Adrenal gland (tissue), 12 donors: ENCODE data around the gene LGI2. TPM values are rescaled to one million over a fixed set of nuclear protein-coding genes. Genes with fewer than 3 reads are reported as not detected.

Experiments used
- DNase-seq, 7 donors: peaks; one replicate each; pipeline ENCODE4 v3.0.0-alpha.2; 2019 to 2020
- H3K27ac ChIP-seq, 5 donors: fragments of 200-600 bp; sonication (generic) in 4 of 5; 1 replicate in 3 of 5; 2 replicates in 2 of 5; pipeline versions ENCODE4 v1.5.1 to v1.8.0; 2016 to 2020; ENCODE audit warnings: mild to moderate bottlenecking in 1 of 5
- H3K27me3 ChIP-seq: fragments of 200-600 bp; 2 replicates; pipeline ENCODE4 v1.8.0; 2021
- H3K36me3 ChIP-seq, 2 donors: fragments of 200-600 bp; replicated peaks in 1 of 2; 1 replicate in 1 of 2; 2 replicates in 1 of 2; pipeline versions ENCODE4 v1.5.1 to v1.8.0; 2018 to 2022
- H3K4me1 ChIP-seq, 2 donors: fragments of 200-600 bp; replicated peaks in 1 of 2; 1 replicate in 1 of 2; 2 replicates in 1 of 2; pipeline versions ENCODE4 v1.5.1 to v1.8.0; 2018 to 2021
- H3K4me3 ChIP-seq, 4 donors: fragments of 200-600 bp; sonication (generic) in 3 of 4; one replicate each; pipeline ENCODE4 v1.5.1; 2016 to 2018
- H3K9me3 ChIP-seq, 3 donors: fragments of 200-600 bp; sonication (generic) in 1 of 3; replicated peaks in 1 of 3; 1 replicate in 2 of 3; 2 replicates in 1 of 3; pipeline versions ENCODE4 v1.5.1 to v1.8.0; 2016 to 2021
- POLR2A ChIP-seq, 2 donors: fragments of 450-650 bp; IDR thresholded peaks; one replicate each; pipeline ENCODE4 v1.6.1; 2017; ENCODE audit warnings: antibody characterized with exemption in 2 of 2, mild to moderate bottlenecking in 2 of 2, moderate library complexity in 1 of 2
- WGBS, 4 donors: extraction: QIAGEN DNeasy Blood & Tissue Kit in 2 of 4; methylation state at CpG; one replicate each; pipeline versions ENCODE4 v1.1.5 to v1.1.7; 2013 to 2017; 5-methylcytosine and 5-hydroxymethylcytosine counted together
- intact Hi-C, 2 donors: fragments of 100-400 bp; cut with DNase I; formaldehyde crosslinking; loops; one replicate each; pipeline versions ENCODE4 v1.14.1 to v1.15.0; 2022 to 2023
- polyA plus RNA-seq, 3 donors: library from polyadenylated mRNA; stranded (reverse); fragments of 200-250 nt in 2 of 3; fragments of 350-450 nt in 1 of 3; fragmentation: Illumina TruSeq in 1 of 3; extraction: RNeasy Lipid Tissue Mini Kit (QIAGEN cat#74804) in 1 of 3; gene quantifications; one replicate each; pipeline ENCODE4 v1.2.3, GENCODE V29; 2013 to 2014
- total RNA-seq, 9 donors: library from RNA; depleted of rRNA in 4 of 9; stranded (reverse); fragments of >200 nt in 4 of 9; fragments of 120-200 nt in 1 of 9; fragmentation: NEBNext Ultra II Directional in 1 of 9; extraction: Animal tissue kit (Norgen Biotek cat#: 25700) in 1 of 9; gene quantifications; one replicate each; pipeline versions ENCODE4 v1.1.0 to v1.2.4, GENCODE V29; 2013 to 2023
- TF ChIP-seq, protein P1 (sequence below), 6 experiments: fragments of 450-650 bp in 4 of 6; fragments of 200-600 bp in 2 of 6; sonication (generic) in 1 of 6; IDR thresholded peaks; 1 replicate in 5 of 6; 2 replicates in 1 of 6; pipeline versions ENCODE4 v1.5.1 to v1.8.0; 2016 to 2021; ENCODE audit warnings: antibody characterized with exemption in 6 of 6, mild to moderate bottlenecking in 2 of 6, moderate library complexity in 1 of 6
- donor health status: healthy with polysubstance abuse.
- donor health status: Bipolar disorder and iron deficiency.
- donor health status: DM: yes; HTN: yes; CAD: no.
- donor health status: DM: no; HTN: no; CAD: no.
- donor health status: DM: no; HTN: no; CAD: no.
- donor health status: DM: yes; HTN: yes; CAD: no.

The LGI2 gene
- total and polyA plus RNA-seq, 12 donors, result 0.06 to 4.9 (median 2.1) TPM

DNA sequence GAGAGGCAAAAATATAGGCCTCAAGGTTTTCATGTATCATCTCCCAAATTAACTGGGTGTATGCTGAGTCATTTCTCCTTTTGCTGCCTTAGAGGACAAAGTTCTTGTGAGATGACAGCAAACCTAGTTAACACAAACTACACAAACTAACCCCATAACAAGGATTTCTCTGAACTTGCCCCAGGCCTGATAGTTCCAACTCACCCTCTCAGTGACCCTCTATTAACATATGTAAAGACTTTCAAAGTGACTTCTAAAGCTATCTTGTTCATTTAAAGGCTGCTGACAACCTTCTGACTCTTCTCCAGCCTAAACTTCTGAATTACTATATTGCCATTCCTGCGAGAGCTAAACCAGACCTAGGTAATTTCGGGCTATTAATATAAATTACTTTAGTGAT is 74.7 kb downstream of the LGI2 start:
- 79 to 97% (median 84%) methylated on average over 2 of the region's 2 CpGs for WGBS, 4 donors
- Histone ChIP-seq H3K36me3 (no peaks in the 10 kb centered on the region), H3K27me3 (no peaks in the 10 kb centered on the region), H3K4me1 (no peaks in the 10 kb centered on the region), H3K4me3 (no peak overlapping the region), H3K27ac (no peak overlapping the region), H3K9me3 (no peaks in the 10 kb centered on the region)
- intact Hi-C loops, result no loop called here
- no peak for TF ChIP-seq POLR2A (IDR thresholded peaks at IDR 0.05)
- TF ChIP-seq, protein P1, sequence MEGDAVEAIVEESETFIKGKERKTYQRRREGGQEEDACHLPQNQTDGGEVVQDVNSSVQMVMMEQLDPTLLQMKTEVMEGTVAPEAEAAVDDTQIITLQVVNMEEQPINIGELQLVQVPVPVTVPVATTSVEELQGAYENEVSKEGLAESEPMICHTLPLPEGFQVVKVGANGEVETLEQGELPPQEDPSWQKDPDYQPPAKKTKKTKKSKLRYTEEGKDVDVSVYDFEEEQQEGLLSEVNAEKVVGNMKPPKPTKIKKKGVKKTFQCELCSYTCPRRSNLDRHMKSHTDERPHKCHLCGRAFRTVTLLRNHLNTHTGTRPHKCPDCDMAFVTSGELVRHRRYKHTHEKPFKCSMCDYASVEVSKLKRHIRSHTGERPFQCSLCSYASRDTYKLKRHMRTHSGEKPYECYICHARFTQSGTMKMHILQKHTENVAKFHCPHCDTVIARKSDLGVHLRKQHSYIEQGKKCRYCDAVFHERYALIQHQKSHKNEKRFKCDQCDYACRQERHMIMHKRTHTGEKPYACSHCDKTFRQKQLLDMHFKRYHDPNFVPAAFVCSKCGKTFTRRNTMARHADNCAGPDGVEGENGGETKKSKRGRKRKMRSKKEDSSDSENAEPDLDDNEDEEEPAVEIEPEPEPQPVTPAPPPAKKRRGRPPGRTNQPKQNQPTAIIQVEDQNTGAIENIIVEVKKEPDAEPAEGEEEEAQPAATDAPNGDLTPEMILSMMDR (IDR thresholded peaks at IDR 0.05), result no peak
- no peak for DNase-seq

DNA sequence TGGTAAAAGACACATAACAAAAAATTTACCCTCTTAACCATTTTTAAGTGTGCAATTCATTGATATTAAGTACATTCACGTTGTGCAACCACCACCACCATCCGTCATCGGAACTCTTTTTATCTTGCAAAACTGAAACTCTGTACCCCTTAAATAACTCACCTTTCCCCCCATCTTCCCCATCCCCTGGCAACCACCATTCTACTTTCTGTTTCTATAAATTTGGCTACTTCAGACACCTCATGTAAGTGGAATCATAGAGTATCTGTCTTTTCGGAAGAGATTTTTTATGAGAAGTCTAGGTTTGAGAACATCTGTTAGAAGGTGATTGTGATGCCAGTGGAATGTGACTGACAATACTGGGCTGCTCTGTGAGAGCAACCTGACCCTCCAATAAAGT is 78.1 kb downstream of the LGI2 start:
- no peak overlapping the region for H3K27ac ChIP-seq
- no peaks in the 10 kb centered on the region for H3K36me3 ChIP-seq
- H3K4me1 ChIP-seq, result no peaks in the 10 kb centered on the region
- H3K27me3 ChIP-seq, result no peaks in the 10 kb centered on the region
- no peaks in the 10 kb centered on the region for H3K9me3 ChIP-seq
- intact Hi-C loops, result no loop called here
- no peak for DNase-seq
- 83 to 87% (median 85%) methylated on average over 4 of the region's 4 CpGs for WGBS, 4 donors
- TF ChIP-seq, protein P1 (IDR thresholded peaks at IDR 0.05), result no peak
- TF ChIP-seq POLR2A (IDR thresholded peaks at IDR 0.05), result no peak
- no peak overlapping the region for H3K4me3 ChIP-seq

DNA sequence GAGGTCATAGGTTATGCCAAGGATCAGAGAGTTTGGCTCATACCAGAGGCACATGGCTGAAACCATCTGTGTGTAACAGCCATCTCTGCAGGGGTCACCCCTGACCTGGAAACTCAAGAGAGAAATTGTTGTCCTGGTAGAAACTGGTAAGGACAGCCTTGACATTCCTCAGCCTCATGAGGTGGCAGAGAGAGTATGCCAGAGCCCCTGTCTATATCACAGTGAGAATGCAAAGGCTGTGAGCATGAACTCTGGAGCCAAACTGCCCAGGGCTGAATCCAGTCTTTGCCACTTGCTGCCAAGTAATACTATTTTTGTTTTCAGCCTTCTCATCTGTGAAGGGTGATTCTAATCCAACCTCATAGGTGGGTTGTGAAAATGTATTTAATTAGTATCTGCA is 80.8 kb downstream of the LGI2 start:
- H3K36me3 ChIP-seq, result no peaks in the 10 kb centered on the region
- H3K4me3 ChIP-seq, result no peak overlapping the region
- intact Hi-C loops, result no loop called here
- no peaks in the 10 kb centered on the region for H3K27me3 ChIP-seq
- no peaks in the 10 kb centered on the region for H3K9me3 ChIP-seq
- TF ChIP-seq, protein P1 (IDR thresholded peaks at IDR 0.05), result no peak
- TF ChIP-seq POLR2A (IDR thresholded peaks at IDR 0.05), result no peak
- DNase-seq, result no peak
- no peak overlapping the region for H3K27ac ChIP-seq
- H3K4me1 ChIP-seq, result no peaks in the 10 kb centered on the region

Other genes with a start within 250 kb of the LGI2 start
- 10 to 100 TPM in 7 of 9 donors, 1 to 10 TPM in 1, under 1 TPM in 1; 0.39 to 55.6 (median 23.1) TPM for gene SOD3, start 235.4 kb downstream of the LGI2 start, total RNA-seq
- gene SOD3, start 235.4 kb downstream of the LGI2 start, polyA plus RNA-seq, result 10 to 100 TPM in 1 of 3 donors, 1 to 10 TPM in 2; 7.5 to 25.3 (median 9.7) TPM
- gene CCDC149, start 117.9 kb downstream of the LGI2 start, total RNA-seq, result 10 to 100 TPM in 3 of 9 donors, 1 to 10 TPM in 6; 3.6 to 13.0 (median 5.9) TPM
- 10 to 100 TPM in 1 of 3 donors, 1 to 10 TPM in 2; 8.1 to 10.5 (median 8.6) TPM for gene CCDC149, start 117.9 kb downstream of the LGI2 start, polyA plus RNA-seq
- 10 to 100 TPM in 4 of 9 donors, 1 to 10 TPM in 5; 6.0 to 38.6 (median 7.9) TPM for gene SEPSECS, start 129.5 kb upstream of the LGI2 start, total RNA-seq
- 1 to 10 TPM; 5.8 to 9.4 (median 6.4) TPM for gene SEPSECS, start 129.5 kb upstream of the LGI2 start, polyA plus RNA-seq
- gene PI4K2B, start 203.1 kb upstream of the LGI2 start, total RNA-seq, result 10 to 100 TPM in 8 of 9 donors, 1 to 10 TPM in 1; 7.2 to 29.3 (median 13.8) TPM
- gene PI4K2B, start 203.1 kb upstream of the LGI2 start, polyA plus RNA-seq, result 10 to 100 TPM in 1 of 3 donors, 1 to 10 TPM in 2; 4.6 to 28.8 (median 4.6) TPM